Measurements from ENCODE around the gene DNAJC21. TPM values are rescaled to one million over a fixed set of nuclear protein-coding genes. Genes with fewer than 3 reads are reported as not detected.

DNAJC21 gene
- total RNA-seq, 1 experiment from 2014 or later: 54.5 TPM

- Histone ChIP-seq H3K27me3 (ENCODE audit: control insufficient read depth, insufficient read depth, low read length) (no peaks in the 10 kb centered on the region), H3K27ac (ENCODE audit: low read length) (no peak overlapping the region), H3K4me3 (ENCODE audit: low read depth in 2 of 2, low read length in 2 of 2) (no peak overlapping the region), H3K9me3 (ENCODE audit: control insufficient read depth, insufficient read depth, low read depth, low read length) (no peaks in the 10 kb centered on the region), H3K4me1 (ENCODE audit: control insufficient read depth, insufficient read depth, low read length) (no peaks in the 10 kb centered on the region), H3K36me3 (ENCODE audit: control insufficient read depth, insufficient read depth, low read length) (peaks cover 11% of the 10 kb centered on the region; the same call in 1 of the 2 replicates)
- ChIA-PET CTCF (no interaction called here), POLR2A (no interaction called here)
- no peak for DNase-seq (ENCODE audit: low read depth, low spot score)
- TF ChIP-seq TCF7L2 (IDR thresholded peaks at IDR 0.05; ENCODE audit: low read depth, low read length): no peak
- TF ChIP-seq SIN3A (IDR thresholded peaks at IDR 0.05; ENCODE audit: borderline replicate concordance, insufficient read depth, low read depth, low read length): no peak
- no peak for TF ChIP-seq POLR2AphosphoS5 (IDR thresholded peaks at IDR 0.05; ENCODE audit: low read depth, low read length)
- no peak for TF ChIP-seq REST (IDR thresholded peaks at IDR 0.05; ENCODE audit: insufficient read depth in 1 of 2, low read depth in 2 of 2, low read length in 1 of 2)
- TF ChIP-seq CTCF (IDR thresholded peaks at IDR 0.05): no peak
- intact Hi-C loops (cut with micrococcal nuclease; ENCODE audit: unreplicated experiment): loop anchor here (5.0 kb wide), 1 partner anchor 43 kb away; no protein-coding TSS in a partner anchor
- BruUV-seq (replicated peaks): no TSS peak
- no peak for ATAC-seq
- in situ Hi-C loops (cut with HindIII; ENCODE audit: low pct_unique_long_range_greater_than_20kb, low sequenced_read_pairs): no loop called here
These were observed 30.0 kb downstream of the DNAJC21 start for GRCh38 chr5:34959323-34959722.

- Histone ChIP-seq H3K4me3 (ENCODE audit: low read depth in 2 of 2, low read length in 2 of 2) (no peak overlapping the region), H3K9me3 (ENCODE audit: control insufficient read depth, insufficient read depth, low read depth, low read length) (no peaks in the 10 kb centered on the region), H3K4me1 (ENCODE audit: control insufficient read depth, insufficient read depth, low read length) (no peaks in the 10 kb centered on the region), H3K27ac (ENCODE audit: low read length) (no peak overlapping the region), H3K36me3 (ENCODE audit: control insufficient read depth, insufficient read depth, low read length) (no peaks in the 10 kb centered on the region), H3K27me3 (ENCODE audit: control insufficient read depth, insufficient read depth, low read length) (no peaks in the 10 kb centered on the region)
- intact Hi-C loops (cut with micrococcal nuclease; ENCODE audit: unreplicated experiment): no loop called here
- in situ Hi-C loops (cut with HindIII; ENCODE audit: low pct_unique_long_range_greater_than_20kb, low sequenced_read_pairs): no loop called here
- ATAC-seq (no peak), DNase-seq (ENCODE audit: low read depth, low spot score) (no peak)
- TF ChIP-seq REST (IDR thresholded peaks at IDR 0.05; ENCODE audit: insufficient read depth in 1 of 2, low read depth in 2 of 2, low read length in 1 of 2): no peak
- no peak for TF ChIP-seq CTCF (IDR thresholded peaks at IDR 0.05)
- no peak for TF ChIP-seq TCF7L2 (IDR thresholded peaks at IDR 0.05; ENCODE audit: low read depth, low read length)
- TF ChIP-seq POLR2AphosphoS5 (IDR thresholded peaks at IDR 0.05; ENCODE audit: low read depth, low read length): no peak
- TF ChIP-seq SIN3A (IDR thresholded peaks at IDR 0.05; ENCODE audit: borderline replicate concordance, insufficient read depth, low read depth, low read length): no peak
- ChIA-PET POLR2A (no interaction called here), CTCF (no interaction called here)
- no TSS peak for BruUV-seq (replicated peaks)
These were observed 38.2 kb downstream of the DNAJC21 start for GRCh38 chr5:34967540-34967939.
